Activated T-cell treated with anti-CD3 and anti-CD28 coated beads, Interleukin-2, amount 50 U/mL, for 24 hours (primary cell): ENCODE data around the gene IL1RAPL2.
"Not testable (repeated sequence)": the region's sequence is repeated elsewhere in the genome, so short reads cannot be mapped to it uniquely, and the experiment has no call there.

Experiments
- DNase-seq: peaks from one replicate; pipeline ENCODE4 v3.0.0-alpha.2; 2020
- H3K27ac Mint-ChIP-seq: 2 replicates; pipeline ENCODE4 v1.8.0; 2020; ENCODE audit warnings: mild to moderate bottlenecking, mixed read lengths
- H3K27me3 Mint-ChIP-seq: 2 replicates; pipeline ENCODE4 v1.8.0; 2020; ENCODE audit warnings: mixed read lengths
- H3K36me3 Mint-ChIP-seq: 2 replicates; pipeline ENCODE4 v1.8.0; 2020; ENCODE audit warnings: low read depth, mixed read lengths
- H3K4me1 Mint-ChIP-seq: 2 replicates; pipeline ENCODE4 v1.8.0; 2020; ENCODE audit warnings: low read depth, mixed read lengths
- H3K4me3 Mint-ChIP-seq: 2 replicates; pipeline ENCODE4 v1.8.0; 2020; ENCODE audit warnings: mild to moderate bottlenecking, moderate library complexity, mixed read lengths
- H3K9me3 Mint-ChIP-seq: 2 replicates; pipeline ENCODE4 v1.8.0; 2020; ENCODE audit warnings: mixed read lengths

Gene IL1RAPL2

DNA sequence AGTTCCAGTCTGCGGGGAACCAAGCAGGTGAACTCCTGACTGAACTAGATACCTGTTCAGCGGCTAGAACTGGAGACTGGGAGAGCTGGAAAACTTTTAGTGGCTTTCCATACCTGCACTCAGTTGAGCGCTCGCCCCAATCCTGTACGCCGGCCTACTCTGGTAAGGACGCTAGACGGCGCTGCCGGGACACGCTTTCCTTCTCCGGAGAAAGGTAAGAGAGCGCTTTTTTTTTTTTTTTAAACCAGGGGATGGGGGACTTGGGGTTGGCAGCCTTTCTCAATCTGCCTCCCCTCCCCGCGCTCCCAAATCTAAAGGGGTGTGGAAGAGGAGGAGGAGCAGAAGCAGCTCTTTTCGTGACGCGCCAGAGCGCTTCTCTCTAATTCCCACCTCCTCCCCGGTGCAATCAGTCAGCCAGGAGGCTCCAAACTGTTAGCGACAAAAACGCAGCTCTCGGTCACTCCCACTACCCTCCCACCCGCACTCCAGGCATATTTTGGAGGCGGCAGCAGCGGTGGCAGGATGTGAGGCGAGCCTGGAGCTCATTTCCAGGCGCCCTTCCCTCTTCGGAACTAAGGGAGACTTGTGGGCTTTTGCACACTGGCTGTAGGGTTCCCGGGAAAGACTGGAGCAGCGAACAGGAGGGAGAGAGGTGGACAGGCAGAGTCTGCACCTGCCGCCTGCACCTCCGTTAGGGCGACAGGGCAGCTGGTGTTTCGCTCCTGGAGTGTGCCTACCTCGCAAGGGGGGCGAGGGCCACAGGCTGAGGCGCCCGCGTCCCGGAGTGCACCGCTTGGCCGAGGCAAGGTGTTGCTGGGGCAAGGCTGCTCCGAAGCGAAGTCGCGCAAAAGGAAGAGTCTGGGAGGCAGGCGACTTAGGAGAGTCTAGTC, at the start of gene IL1RAPL2:
Gene IL1RAPL2, plus strand, starts transcription at position 409 of the 890 bp plus-strand sequence.
- Mint-ChIP-seq H3K4me3 (no peak within 1 kb of the TSS), H3K9me3 (no peaks in the 10 kb centered on the region), H3K27ac (no peak within 1 kb of the TSS), H3K36me3 (no peaks in the 10 kb centered on the region), H3K4me1 (no peaks in the 10 kb centered on the region), H3K27me3 (peaks cover 68% of the 10 kb centered on the region)
- DNase-seq: no peak

DNA sequence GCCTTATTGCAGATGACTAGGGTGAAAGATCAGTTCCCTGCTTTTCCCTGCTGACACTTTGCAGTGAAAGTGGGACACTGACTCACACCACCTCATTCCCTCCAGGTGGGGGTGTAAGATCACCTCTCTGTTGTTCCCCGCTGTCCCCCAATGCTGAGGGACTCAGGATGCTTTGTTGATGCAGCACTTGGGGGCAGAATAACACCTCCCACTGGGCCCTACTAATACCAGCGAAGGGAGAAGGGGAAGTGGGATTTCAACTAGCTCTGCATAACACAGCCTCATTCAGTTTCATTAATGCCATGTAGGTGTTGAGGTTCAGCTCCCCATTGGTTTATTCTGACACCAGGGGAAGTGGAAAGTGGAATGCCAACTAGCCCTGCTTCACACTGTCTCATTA, 43.6 kb upstream of the IL1RAPL2 start:
- H3K4me1 Mint-ChIP-seq: no peaks in the 10 kb centered on the region
- no peak for DNase-seq
- no peaks in the 10 kb centered on the region for H3K36me3 Mint-ChIP-seq
- no peaks in the 10 kb centered on the region for H3K9me3 Mint-ChIP-seq
- H3K4me3 Mint-ChIP-seq: no peak overlapping the region
- H3K27me3 Mint-ChIP-seq: peaks cover 33% of the 10 kb centered on the region
- H3K27ac Mint-ChIP-seq: no peak overlapping the region

DNA sequence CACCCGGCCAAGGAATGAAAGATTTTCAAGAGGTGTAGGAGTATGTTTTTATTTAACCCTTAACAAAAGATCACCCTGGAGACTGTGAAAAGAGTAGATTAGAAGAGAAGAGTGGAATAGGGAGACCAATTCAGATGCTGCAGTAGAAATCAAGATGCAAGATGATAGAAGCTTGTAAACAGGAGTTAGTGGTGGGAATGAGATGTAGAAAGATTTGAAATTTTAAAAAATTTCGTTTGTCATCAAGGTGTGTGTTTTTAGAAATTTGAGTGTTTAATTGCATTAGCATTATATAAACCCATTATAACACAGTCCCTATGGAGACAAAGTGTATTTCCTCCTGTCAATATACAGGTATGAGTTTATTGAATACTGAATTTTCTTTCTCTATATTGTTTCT, 42.1 kb upstream of the IL1RAPL2 start:
- H3K4me3 Mint-ChIP-seq: no peak overlapping the region
- no peaks in the 10 kb centered on the region for H3K4me1 Mint-ChIP-seq
- H3K9me3 Mint-ChIP-seq: no peaks in the 10 kb centered on the region
- peaks cover 29% of the 10 kb centered on the region for H3K27me3 Mint-ChIP-seq
- H3K36me3 Mint-ChIP-seq: no peaks in the 10 kb centered on the region
- no peak for DNase-seq
- H3K27ac Mint-ChIP-seq: no peak overlapping the region

DNA sequence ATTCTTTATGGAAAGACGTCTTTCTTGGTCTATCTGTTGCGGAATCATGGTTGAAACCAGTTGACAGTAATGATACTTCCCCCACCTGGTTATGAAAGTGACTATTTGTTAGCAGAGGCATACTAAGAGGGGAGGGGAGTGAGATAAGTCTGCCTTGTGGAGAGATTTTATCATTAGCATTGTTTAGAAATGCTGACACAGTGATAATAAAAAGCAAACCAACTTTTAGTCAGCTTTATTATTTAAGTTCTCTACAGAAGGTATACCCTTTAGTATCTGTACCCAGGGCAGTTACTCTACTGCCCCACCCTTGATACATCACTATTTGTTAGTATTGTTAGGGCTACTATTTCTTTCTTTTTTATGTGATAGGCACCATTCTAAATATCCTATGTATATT, 26.9 kb upstream of the IL1RAPL2 start:
- no peaks in the 10 kb centered on the region for H3K4me1 Mint-ChIP-seq
- no peaks in the 10 kb centered on the region for H3K36me3 Mint-ChIP-seq
- peaks cover 21% of the 10 kb centered on the region for H3K27me3 Mint-ChIP-seq
- no peak for DNase-seq
- no peak overlapping the region for H3K27ac Mint-ChIP-seq
- peaks cover 7% of the 10 kb centered on the region for H3K9me3 Mint-ChIP-seq
- H3K4me3 Mint-ChIP-seq: no peak overlapping the region

DNA sequence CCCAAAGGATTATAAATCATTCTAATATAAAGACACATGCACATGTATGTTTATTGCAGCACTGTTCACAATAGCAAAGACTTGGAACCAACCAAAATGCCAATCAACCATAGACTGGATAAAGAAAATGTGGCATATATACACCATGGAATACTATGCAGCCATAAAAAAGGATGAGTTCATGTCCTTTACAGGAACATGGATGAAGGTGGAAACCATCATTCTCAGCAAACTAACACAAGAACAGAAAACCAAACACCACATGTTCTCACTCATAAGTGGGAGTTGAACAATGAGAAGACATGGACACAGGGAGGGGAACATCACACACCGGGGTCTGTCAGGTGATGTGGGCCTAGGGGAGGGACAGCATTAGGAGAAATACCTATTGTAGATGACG, 23.6 kb upstream of the IL1RAPL2 start:
- H3K27ac Mint-ChIP-seq, H3K9me3 Mint-ChIP-seq, DNase-seq, H3K4me3 Mint-ChIP-seq, H3K4me1 Mint-ChIP-seq, H3K36me3 Mint-ChIP-seq: not testable (repeated sequence)
- peaks cover 26% of the 10 kb centered on the region for H3K27me3 Mint-ChIP-seq

DNA sequence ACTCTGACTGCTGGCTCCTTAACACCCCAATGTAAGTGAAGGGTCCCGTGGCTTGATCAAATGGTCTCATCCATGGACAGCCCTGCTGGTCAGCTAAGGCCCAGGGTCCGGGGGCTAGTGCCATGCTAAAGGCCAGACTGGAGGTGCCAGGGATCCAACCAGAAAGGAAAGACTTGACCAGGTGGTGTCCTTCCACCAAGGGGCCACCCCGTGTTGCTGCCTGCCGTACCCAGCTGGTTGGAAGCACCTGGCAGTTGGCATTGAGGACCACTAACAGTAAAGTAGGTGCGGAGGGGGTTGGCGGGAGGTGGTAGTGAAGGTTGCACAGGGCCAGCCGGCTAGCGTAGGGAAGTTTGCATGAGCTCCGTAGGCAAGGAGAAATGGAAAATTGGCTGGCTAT, 1.7 kb upstream of the IL1RAPL2 start:
- no peaks in the 10 kb centered on the region for H3K36me3 Mint-ChIP-seq
- H3K27ac Mint-ChIP-seq: no peak overlapping the region
- no peak for DNase-seq
- peaks cover 63% of the 10 kb centered on the region for H3K27me3 Mint-ChIP-seq
- H3K9me3 Mint-ChIP-seq: no peaks in the 10 kb centered on the region
- no peak overlapping the region for H3K4me3 Mint-ChIP-seq
- H3K4me1 Mint-ChIP-seq: no peaks in the 10 kb centered on the region

DNA sequence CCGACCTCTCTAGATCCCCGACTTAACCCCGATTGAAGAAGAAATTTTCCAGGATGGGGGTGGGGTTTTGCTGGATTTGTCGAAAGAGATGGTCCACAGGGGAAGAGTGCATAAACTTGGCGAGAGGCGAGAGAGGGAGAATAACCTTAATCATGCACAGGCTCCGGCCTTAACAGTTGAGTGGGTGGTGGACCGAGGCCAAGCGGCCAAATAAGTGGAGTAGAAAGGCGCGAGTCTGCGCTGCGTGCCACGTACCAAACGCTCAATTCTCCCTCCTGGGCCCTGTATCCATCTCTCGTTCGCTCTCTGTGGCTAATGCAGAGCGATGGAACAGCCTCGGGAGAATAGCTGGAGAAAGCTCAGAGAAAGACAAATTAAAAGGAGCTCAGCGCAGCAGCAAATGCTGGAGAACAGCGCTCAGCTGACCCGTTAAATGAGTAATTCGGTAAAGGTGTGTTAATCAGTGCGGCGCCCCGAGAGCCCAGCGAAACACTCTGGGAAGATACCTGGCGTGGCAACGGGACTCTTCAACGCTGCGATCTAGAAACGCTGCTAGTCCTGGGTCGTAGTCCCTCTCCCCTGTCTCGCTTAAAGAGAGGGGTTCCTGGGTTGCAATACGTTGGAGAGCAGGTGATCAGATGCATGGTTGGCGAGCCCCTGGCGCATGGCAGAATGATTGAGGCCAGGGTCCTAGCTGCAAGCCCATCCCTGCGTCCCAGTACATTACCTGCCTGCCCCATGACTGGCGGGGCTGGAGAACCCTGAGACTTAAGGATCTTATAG, 887 bp upstream of the IL1RAPL2 start:
- H3K4me3 Mint-ChIP-seq: no peak overlapping the region
- H3K4me1 Mint-ChIP-seq: no peaks in the 10 kb centered on the region
- no peak for DNase-seq
- H3K36me3 Mint-ChIP-seq: no peaks in the 10 kb centered on the region
- peaks cover 68% of the 10 kb centered on the region for H3K27me3 Mint-ChIP-seq
- H3K9me3 Mint-ChIP-seq: no peaks in the 10 kb centered on the region
- H3K27ac Mint-ChIP-seq: no peak overlapping the region

DNA sequence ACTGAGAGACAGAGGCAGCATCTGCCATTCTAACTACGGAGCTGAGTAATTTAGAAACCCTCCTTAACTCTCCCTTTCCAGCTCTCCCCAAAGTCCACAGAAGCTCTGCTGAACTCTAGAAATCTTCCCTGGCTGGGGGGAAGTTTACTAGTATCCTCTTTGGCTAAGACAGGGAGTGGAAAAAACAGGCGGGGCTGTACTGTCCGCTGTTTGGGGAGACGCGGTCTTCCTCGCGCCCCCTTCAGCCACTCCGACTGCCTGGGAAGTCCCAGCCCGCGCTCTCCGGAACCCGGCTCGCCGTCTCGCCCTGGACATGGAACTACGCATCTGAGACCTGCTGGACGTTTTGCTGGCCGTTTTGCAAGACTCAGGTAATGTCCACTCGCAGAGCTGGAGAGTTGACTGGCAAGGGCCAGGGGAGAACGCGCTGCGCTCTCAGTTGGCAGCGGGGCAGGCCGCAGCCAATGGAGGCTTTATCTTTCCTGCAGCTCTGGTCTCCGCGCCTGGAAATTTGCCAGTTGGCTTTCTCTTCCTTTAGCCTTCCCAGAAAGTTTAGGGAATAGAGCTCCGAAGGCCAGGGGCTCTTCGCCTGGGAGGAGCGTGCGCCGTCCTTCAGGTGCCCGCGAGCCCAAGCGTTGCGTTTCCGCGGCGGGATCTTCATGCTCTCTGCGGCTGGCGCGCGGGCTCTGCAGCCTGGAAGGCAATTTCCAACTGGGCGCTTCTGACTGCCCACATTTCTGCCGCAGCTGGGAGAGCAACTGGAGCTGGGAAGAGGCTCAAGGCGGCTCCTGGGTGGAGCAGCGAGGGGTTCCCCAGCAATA, 892 bp downstream of the IL1RAPL2 start:
- Mint-ChIP-seq H3K27ac (no peak overlapping the region), H3K4me3 (no peak overlapping the region), H3K36me3 (no peaks in the 10 kb centered on the region)

DNA sequence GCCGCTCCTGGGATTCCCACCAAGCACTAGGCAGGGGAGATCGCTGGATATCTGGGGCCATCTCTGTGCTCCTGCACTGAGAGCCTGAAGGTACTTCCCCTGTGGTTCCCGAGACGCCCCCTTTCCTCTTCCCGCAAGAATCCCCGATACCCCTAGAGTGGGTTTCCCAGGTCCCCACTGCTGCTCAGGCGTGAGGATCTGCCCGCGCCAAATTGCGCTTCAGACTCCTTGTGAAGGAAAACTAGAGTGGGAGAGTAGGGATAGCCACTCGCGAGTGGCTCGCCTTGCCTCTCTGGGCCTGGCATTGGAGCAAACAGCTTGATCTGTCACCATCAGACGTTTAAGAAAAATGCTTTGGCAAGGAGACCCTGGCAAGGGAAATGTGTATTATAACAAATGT, 1.5 kb downstream of the IL1RAPL2 start:
- DNase-seq: no peak
- Mint-ChIP-seq H3K27ac (no peak overlapping the region), H3K9me3 (no peaks in the 10 kb centered on the region), H3K4me1 (no peaks in the 10 kb centered on the region), H3K4me3 (no peak overlapping the region), H3K27me3 (peaks cover 75% of the 10 kb centered on the region), H3K36me3 (no peaks in the 10 kb centered on the region)

More for the DNA sequence above, 892 bp downstream of the IL1RAPL2 start:
- Mint-ChIP-seq H3K9me3 (no peaks in the 10 kb centered on the region), H3K4me1 (no peaks in the 10 kb centered on the region), H3K27me3 (peaks cover 75% of the 10 kb centered on the region)
- DNase-seq: no peak

DNA sequence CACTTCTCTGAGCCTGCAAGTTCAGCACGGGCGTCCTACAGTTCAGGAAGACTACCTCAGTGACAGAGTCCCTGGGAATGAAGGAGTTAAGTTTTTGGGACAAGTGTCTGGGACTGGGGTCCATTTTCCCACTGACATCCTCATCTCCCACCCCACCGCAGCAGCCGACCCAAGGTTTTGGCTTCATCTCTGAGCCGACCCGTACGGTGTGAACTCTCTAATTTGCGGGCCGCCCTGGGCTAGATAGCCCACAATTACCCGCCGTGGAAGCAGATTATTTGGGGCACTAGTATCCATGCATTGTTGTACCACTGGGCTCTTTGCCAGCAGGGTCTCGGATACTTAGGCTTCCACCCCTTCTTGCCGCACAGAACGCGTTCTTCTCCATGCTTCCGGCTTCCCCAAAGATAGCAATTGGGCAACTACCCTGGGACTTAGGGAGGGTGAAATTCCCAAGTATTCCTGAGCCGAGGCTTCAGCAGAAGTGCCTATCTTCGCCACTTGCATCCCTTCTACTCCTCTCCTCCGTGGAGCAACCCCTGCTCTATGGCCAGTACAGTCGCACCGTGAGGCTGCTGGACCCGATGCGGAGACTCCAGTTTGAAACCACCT, 2.4 kb downstream of the IL1RAPL2 start:
- DNase-seq: no peak
- H3K4me3 Mint-ChIP-seq: no peak overlapping the region
- peaks cover 72% of the 10 kb centered on the region for H3K27me3 Mint-ChIP-seq
- H3K36me3 Mint-ChIP-seq: no peaks in the 10 kb centered on the region
- no peaks in the 10 kb centered on the region for H3K9me3 Mint-ChIP-seq
- H3K27ac Mint-ChIP-seq: no peak overlapping the region
- no peaks in the 10 kb centered on the region for H3K4me1 Mint-ChIP-seq

DNA sequence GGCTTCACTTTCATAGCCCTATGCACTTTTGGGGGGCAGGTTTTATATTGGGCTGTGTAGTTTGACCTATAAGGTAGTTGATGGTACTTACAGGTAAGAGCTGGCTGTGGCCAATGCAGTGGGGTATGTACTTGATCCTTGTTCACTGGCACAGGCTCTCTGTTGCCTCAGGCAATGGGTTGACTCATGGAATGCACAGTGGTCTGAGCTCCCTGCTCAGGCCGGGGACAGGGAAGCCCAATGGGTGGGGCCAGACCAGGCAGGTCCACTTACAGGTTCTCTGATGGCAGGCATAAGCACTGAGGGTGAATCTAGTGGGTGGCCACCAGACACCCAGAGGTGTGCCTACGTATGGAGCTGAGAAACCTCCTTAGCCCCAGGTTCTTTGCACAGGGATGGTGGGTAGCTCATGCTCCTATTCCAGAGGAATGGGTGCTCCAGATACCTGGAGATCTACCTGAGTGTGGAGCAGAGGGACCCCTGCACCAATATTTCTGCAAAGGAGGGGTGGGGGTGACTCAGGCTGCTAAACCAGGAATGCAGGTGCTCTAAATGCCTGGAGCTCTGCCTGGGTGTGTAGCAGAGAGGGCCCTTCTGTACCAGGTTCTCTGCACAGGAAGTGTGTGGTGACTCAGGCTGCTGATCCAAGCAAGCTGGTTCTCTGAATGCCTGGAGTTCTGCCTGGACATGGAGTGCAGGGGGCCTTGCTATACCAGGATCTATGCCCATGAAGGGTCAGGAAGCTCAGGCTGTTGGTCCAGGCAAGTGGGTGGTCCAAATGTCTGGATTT, 52.3 kb downstream of the IL1RAPL2 start:
- H3K4me1 Mint-ChIP-seq: no peaks in the 10 kb centered on the region
- no peak for DNase-seq
- no peaks in the 10 kb centered on the region for H3K36me3 Mint-ChIP-seq
- peaks cover 25% of the 10 kb centered on the region for H3K27me3 Mint-ChIP-seq
- no peak overlapping the region for H3K4me3 Mint-ChIP-seq
- peaks cover 2% of the 10 kb centered on the region for H3K9me3 Mint-ChIP-seq
- no peak overlapping the region for H3K27ac Mint-ChIP-seq

DNA sequence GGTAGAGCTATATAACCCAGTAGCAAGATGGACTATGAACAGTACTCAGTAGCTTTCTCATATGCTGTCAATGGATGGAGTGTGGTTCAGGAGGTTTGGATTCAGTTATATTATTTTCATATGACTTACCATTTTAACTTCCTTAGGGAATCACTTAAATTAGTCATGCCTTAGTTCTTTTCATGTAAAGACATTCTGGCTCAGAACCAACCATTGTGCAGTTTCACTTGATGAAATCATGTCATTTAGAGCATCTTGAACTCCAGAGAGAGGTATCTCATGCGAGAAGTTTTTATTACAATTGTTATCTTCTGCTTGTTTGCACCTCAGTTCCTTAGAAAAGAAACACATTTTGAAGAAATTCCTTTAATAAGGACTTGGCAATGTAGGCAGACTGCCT, 55.8 kb downstream of the IL1RAPL2 start:
- Mint-ChIP-seq H3K9me3 (no peaks in the 10 kb centered on the region), H3K36me3 (no peaks in the 10 kb centered on the region), H3K4me3 (no peak overlapping the region), H3K27ac (no peak overlapping the region), H3K27me3 (peaks cover 5% of the 10 kb centered on the region), H3K4me1 (no peaks in the 10 kb centered on the region)
- no peak for DNase-seq

DNA sequence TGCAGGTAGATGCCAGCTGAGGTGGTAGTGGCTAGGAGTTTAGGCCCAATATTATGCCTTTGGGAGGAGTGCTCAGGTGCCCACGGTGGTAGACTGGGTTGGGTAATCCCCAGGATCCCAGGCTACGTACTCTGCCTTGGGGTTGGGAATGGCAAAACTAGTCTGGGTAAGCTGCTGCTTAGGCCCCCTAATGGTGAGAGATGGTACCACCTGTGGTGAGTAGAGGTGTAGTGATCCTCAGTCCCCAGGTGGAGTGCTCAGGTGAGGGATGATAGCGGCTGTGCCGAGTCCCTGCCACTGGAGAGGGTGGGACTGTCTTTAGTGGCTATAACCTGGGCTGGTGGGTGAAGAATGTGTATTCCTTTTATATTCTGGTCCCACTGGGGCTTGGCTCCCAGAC, 75.2 kb downstream of the IL1RAPL2 start:
- Mint-ChIP-seq H3K27me3 (peaks cover 58% of the 10 kb centered on the region), H3K9me3 (peaks cover 11% of the 10 kb centered on the region), H3K4me1 (no peaks in the 10 kb centered on the region), H3K36me3 (no peaks in the 10 kb centered on the region), H3K4me3 (no peak overlapping the region), H3K27ac (no peak overlapping the region)
- no peak for DNase-seq
